NCI-H2081 (cell line): ENCODE results near the gene ASB6.

Experiments
- DNase-seq, 2 experiments: peaks; one replicate each; lab custom pipeline; 2025; lab: John Stamatoyannopoulos, UW

The ASB6 gene

DNA sequence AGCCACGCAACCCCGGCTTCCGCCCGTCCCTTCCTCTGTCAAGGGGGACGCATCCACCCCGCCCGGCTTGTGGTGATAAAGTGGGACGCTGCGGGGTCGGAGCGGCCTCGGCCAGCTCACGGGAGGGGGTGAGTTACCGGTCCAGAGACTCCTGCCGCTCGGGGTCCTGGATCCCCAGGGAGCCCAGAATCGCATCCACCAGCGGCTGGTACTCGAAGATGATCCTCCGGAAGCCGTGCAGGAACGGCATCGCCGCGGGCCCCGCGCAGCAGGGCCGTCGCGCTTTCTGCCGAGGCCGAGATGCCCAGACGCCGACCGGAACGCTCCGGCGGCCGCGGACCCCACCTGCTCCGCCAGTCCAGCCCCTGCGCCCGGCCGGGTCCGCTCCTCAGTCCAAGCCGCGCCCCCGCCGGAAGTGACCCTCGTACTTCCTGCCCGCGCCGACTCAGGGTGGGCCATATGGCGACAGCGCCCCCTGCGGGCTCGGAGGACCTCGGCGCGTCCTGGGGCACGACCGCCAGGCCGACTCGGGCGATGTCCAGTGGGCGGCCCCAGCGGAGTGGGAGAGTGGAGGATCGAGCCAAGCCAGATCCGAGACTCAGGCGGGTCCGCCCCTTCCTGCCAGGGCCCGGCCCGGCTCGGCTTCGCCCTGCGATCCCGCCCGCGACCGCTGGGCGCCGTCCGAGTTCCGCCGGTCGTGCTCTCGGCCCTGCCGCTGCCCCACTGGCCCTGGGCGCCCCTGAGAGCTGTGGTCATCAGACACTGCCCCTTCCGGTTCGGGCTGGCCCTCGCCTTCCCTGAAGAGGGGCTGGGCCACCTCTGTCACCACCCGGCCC, at the start of gene ASB6:
Gene ASB6 (minus strand): TSS at position 402 of the 836 bp plus-strand sequence. CDS start 152 bp downstream, at position 250.
- peak; percentile 83 to 90 for DNase-seq

DNA sequence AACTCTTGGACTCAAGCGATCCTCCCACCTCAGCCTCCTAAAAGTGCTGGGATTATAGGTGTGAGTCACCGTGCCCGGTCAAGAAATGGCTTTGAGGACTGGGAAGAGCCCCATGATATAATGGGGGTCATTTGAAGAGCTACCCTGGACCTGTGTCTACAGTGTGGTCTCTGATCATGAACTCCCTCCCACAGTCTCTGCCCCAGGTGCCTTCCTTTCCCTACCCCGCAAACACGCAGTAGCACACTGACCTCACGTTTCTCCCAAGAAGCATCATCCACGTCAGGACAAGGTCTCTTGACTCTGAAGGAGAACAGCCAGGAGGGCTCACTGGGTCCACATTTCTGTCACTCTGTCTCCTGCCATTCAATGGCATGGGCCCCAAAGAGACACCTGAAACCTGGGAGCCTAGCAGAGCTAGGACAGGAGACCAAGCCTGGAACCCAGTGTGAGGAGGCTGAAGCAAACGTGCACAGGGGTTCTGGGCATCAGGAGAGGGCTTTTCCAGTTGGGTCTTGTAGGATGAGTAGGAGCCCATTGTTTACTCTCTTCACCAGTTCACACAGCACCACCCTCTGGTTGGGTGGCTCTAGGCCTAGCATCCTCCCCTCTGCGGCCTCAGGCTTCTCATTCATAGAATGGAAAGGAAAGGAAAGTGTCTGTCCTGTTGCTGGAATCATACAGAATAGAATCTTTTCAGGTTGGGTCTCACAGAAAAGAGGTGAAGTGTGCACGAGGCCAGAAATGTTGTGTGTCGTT, 46.5 kb upstream of the ASB6 start:
- no peak for DNase-seq

- DNase-seq: no peak
These were observed 45.4 kb upstream of the ASB6 start for GRCh38 chr9:129687391-129687790.

DNA sequence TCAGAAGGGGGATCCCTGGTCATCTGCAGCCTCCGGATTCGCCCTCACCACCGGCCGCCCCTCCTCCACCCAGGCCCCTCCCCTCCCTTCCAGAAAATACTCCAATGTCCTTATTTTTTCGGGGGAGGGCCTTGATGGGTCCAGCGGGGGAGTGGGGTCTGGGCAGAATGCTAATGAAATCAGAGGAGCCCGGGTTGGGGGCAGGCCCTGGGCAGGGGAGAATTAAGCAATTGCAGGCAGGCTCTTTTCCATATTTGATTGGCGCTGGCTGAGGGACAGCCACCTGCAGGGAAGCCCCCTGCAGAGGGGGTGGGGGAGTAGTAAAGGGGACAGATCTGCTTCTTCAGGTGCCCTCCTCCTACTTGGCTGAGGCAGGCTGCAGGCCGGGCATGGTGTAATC, 44.8 kb upstream of the ASB6 start:
- DNase-seq: no peak

DNA sequence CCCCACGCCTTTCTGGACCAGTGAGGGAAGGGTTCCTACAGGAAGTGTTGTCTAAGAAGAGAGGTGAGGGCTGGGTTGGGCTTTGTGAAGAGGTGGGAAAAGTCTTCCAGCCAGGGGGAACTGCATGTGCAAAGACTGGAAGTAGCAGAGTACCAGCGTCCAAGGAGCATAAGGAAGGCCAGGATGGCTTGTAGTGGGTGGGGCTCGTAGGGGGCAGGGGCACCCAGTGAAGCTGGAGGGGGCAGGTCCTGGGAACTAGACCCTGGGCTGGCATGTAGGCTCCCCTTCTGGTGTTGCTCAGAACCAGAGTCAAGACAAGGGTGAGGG, 43.9 kb upstream of the ASB6 start:
- DNase-seq: no peak

- no peak for DNase-seq
These were observed 43.4 kb upstream of the ASB6 start for GRCh38 chr9:129685220-129685932.

DNA sequence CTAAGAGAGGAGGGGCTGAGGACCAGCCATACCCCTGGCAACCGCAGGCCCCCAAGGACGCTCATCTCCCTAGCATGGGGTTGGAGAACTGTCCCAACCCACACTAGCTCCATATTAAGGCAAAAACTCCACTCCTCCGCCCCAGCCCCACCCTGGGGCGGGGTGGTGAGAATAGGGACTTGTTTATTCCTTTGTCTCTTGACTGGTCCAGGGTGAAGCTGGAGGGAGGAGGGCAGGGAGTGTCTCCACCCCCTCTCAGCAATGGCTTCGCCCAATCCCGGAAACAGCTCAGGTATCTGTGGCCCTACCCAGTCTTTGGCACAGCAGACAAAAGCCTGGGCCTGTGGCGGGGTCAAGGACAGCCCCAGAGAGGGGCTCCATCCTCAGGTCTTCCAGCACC, 40.4 kb upstream of the ASB6 start:
- no peak for DNase-seq

DNA sequence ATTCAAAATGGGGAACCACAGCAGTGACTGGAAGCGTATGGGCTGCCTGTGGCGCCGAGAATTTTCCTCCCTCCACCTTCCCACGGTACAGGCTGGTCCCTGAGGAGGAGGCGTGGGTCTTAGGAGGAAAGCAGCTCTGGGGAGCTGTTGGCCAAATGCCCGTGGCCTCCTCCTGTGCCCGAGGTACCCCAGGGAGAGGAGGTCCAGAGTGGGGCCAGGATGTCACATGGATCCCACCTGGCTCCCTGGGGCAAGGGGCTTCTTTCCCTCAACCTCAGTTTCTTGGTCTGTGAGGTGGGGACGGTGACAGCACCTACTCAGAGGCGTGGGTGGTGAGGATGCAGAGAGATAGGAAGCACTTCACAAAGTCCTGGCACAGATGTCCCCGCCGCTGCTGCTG, 40.0 kb upstream of the ASB6 start:
- DNase-seq: no peak

- DNase-seq: no peak
These were observed 37.6 kb upstream of the ASB6 start for GRCh38 chr9:129679537-129679936.

GRCh38 chr9:129678844-129679243, 36.9 kb upstream of the ASB6 start:
- DNase-seq: no peak

GRCh38 chr9:129677456-129677855, 35.5 kb upstream of the ASB6 start:
- no peak for DNase-seq

GRCh38 chr9:129676975-129677374, 35.0 kb upstream of the ASB6 start:
- DNase-seq: no peak

GRCh38 chr9:129676287-129676686, 34.3 kb upstream of the ASB6 start:
- DNase-seq: no peak

- DNase-seq: no peak
These were observed 33.7 kb upstream of the ASB6 start for GRCh38 chr9:129675620-129676019.

DNA sequence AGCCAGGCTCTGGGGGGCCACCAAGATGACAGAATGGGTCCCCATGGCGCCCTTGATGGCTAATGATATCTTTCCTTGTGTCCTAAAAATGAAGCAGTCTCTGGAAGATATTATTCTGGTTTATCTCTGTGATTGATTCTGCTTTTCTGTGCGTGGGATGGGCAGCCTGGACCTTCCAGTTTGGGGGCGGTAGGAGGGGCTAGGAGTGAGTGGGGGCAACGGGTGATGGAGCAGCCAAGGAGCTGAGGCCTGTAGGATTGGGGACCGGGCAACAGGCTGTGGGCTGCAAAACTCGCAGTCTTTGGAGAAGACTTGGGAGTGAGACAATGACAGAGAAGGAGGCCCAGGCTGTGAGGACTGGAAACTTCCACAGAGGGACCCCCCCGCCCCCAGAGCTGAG, 32.3 kb upstream of the ASB6 start:
- no peak for DNase-seq

DNA sequence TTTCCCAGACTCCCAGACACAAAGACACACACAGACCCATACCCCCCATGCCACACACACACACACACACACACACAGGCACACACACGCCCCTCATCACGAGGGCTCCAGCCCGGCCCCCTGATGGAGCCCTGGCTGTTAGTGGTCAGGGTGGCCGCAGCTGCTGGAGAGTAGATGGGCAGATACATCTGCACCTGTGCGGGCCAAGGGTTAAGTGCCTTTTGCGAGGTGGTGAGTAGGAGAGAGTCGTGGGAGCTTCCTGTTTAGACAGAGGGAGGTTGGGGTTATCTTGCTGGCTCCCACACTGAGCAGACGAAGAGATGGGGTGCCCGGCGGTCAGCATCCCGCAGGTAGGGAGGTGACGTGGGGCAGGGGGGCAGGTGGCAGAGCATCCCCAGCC, 31.7 kb upstream of the ASB6 start:
- DNase-seq: no peak

DNA sequence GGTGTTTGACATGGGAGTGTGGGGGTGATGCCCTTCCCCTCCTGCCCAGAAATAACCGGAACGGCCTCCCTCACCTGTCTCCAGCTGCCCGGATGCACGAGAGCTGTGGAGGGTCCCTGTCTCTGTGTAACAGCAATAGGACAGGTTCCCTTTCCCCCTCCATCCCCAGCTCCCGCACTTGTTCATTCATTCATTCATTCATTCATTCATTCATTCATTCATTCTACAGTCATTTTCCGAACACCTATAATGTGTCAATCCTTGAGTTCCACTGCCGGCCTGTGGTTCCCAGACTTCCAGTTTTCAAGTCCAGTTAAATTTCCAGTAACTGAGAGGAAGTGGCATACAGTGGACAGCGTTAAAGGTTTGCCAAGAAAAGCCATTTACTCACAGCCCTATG, 30.8 kb upstream of the ASB6 start:
- no peak for DNase-seq

DNA sequence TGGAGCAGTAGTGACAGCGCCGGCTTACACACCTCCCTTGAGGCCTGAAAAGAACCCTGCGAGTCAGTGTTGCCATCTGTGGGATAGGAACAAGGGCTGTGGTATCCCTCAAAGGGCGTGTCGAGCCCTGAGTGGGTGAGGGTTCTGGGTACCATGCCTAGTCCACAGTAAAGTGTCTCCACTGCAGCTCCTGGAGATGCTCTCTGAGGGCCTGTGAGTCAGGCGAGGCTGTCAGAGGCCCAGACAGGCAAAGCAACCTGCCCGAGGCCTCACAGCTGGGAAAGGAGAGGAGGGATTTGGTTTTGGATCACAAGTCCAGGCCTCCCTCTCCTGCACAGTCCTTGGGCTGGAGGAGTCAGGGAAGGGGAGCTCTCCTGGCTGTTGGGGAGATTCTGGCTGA, 29.6 kb upstream of the ASB6 start:
- DNase-seq: no peak

GRCh38 chr9:129671065-129671464, 29.1 kb upstream of the ASB6 start:
- DNase-seq: no peak

DNA sequence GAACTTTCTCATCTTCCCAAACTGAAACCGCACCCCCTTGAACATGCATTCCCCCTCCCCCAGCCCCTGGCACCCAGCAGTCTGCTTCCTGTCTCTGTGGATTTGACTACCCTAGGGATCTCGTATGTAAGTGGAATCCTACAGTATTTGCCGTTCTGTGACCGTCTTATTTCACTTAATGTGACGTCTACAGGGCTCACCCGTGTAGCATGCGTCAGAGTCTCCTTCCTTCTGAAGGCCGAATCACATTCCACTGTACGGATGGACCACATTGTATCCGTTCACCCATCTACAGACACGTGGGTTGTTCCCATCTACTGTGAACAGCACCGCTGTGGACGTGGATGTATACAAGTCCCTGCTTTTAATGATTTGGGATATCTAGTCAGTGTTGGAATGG, 28.0 kb upstream of the ASB6 start:
- no peak for DNase-seq

GRCh38 chr9:129669141-129669718, 27.3 kb upstream of the ASB6 start:
- DNase-seq: no peak

- DNase-seq: no peak
These were observed 25.9 kb upstream of the ASB6 start for GRCh38 chr9:129667850-129668249.

GRCh38 chr9:129667378-129667777, 25.4 kb upstream of the ASB6 start:
- DNase-seq: no peak
